ENCODE data around the gene UCN.

The UCN gene

DNA sequence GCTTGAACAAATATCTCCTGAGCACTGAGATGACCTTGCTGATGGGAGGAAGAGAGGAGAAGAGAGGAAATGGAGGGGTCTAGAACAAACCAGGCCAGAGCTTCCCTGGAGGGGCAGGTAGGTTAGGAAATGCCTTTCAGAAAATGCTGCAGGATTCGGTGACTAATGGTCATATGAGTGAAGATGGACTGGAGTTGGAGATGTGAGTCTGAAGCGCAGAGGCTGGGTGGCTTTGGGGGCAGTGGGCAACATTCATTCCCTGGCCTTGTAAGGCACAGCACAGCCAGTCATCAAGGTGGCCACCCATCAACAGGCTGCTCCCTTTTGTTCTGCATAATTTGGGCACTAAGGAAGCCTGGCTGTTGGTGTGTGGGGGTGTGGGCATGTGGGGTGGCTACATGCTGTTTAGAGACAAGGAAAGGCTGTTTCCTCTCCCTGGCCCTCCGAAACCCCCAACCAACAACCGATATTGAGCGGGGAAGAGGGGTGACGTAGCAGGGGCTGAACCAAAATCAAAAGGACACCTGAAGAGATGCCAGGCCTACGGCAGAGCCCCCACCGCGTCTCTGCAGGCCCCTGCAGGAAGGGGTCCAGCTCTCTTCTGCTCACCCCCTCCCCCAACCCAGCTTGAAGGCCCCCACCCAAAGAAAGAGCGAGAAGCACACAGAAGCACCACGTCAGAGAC is 46.9 kb downstream of the UCN start:
- Histone ChIP-seq H3K4me2 (ENCODE audit: low read length) (no peak overlapping the region), H3K27ac (ENCODE audit: low read depth, low read length, poor library complexity, severe bottlenecking) (no peak overlapping the region), H3K4me3 (ENCODE audit: low read depth, low read length, poor library complexity, severe bottlenecking) (no peak overlapping the region), H2AFZ (ENCODE audit: low read length) (no peak overlapping the region), H3K79me2 (ENCODE audit: insufficient read depth, low read length) (no peaks in the 10 kb centered on the region), H3K9me3 (ENCODE audit: low read length) (no peaks in the 10 kb centered on the region), H3K9me2 (ENCODE audit: low read depth, low read length) (no peaks in the 10 kb centered on the region), H4K20me1 (ENCODE audit: insufficient read depth, low read length) (no peaks in the 10 kb centered on the region), H3K27me3 (ENCODE audit: insufficient read depth, low read length) (peaks cover 30% of the 10 kb centered on the region), H3K36me3 (ENCODE audit: insufficient read depth, low read length) (no peaks in the 10 kb centered on the region), H3F3A (ENCODE audit: insufficient read depth, low read length) (no peaks in the 10 kb centered on the region), H3K4me1 (ENCODE audit: insufficient read depth, low read length, severe bottlenecking) (peaks cover 20% of the 10 kb centered on the region), H3K9ac (ENCODE audit: low read length) (no peak overlapping the region)
- TF ChIP-seq EZH2 (IDR thresholded peaks at IDR 0.05; ENCODE audit: borderline replicate concordance, low read length), result no peak
- TF ChIP-seq, protein P1, sequence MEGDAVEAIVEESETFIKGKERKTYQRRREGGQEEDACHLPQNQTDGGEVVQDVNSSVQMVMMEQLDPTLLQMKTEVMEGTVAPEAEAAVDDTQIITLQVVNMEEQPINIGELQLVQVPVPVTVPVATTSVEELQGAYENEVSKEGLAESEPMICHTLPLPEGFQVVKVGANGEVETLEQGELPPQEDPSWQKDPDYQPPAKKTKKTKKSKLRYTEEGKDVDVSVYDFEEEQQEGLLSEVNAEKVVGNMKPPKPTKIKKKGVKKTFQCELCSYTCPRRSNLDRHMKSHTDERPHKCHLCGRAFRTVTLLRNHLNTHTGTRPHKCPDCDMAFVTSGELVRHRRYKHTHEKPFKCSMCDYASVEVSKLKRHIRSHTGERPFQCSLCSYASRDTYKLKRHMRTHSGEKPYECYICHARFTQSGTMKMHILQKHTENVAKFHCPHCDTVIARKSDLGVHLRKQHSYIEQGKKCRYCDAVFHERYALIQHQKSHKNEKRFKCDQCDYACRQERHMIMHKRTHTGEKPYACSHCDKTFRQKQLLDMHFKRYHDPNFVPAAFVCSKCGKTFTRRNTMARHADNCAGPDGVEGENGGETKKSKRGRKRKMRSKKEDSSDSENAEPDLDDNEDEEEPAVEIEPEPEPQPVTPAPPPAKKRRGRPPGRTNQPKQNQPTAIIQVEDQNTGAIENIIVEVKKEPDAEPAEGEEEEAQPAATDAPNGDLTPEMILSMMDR (IDR thresholded peaks at IDR 0.05; ENCODE audit: low read length), result no peak

DNA sequence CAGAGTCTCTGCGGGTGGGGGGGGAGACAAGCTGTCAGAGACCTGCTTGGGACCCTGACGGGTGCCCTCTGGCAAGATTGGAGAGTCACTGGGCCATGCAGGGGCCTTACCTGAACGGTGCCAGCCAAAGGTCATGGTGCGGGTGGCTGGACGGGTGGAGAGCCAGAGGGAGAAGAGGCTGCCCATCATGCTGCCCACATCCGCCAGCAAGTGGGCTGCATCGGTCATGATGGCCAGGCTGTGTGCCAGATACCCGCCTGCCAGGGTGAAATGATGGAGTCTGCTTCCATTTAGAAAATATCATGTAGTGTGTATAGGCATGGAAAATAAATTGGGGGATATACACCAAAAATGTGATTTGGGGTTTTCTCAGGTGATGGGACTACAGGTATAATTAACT is 50.2 kb downstream of the UCN start:
- H3K4me3 ChIP-seq (ENCODE audit: low read depth, low read length, poor library complexity, severe bottlenecking), result no peak overlapping the region
- H3K4me2 ChIP-seq (ENCODE audit: low read length), result no peak overlapping the region
- H3K36me3 ChIP-seq (ENCODE audit: insufficient read depth, low read length), result no peaks in the 10 kb centered on the region
- H3K9ac ChIP-seq (ENCODE audit: low read length), result no peak overlapping the region
- H3F3A ChIP-seq (ENCODE audit: insufficient read depth, low read length), result no peaks in the 10 kb centered on the region
- no peaks in the 10 kb centered on the region for H3K9me2 ChIP-seq (ENCODE audit: low read depth, low read length)
- H3K4me1 ChIP-seq (ENCODE audit: insufficient read depth, low read length, severe bottlenecking), result peaks cover 3% of the 10 kb centered on the region
- no peaks in the 10 kb centered on the region for H4K20me1 ChIP-seq (ENCODE audit: insufficient read depth, low read length)
- TF ChIP-seq, protein P1 (IDR thresholded peaks at IDR 0.05; ENCODE audit: low read length), result no peak
- no peak overlapping the region for H2AFZ ChIP-seq (ENCODE audit: low read length)
- no peaks in the 10 kb centered on the region for H3K9me3 ChIP-seq (ENCODE audit: low read length)
- peaks cover 22% of the 10 kb centered on the region for H3K27me3 ChIP-seq (ENCODE audit: insufficient read depth, low read length)
- no peak overlapping the region for H3K27ac ChIP-seq (ENCODE audit: low read depth, low read length, poor library complexity, severe bottlenecking)
- H3K79me2 ChIP-seq (ENCODE audit: insufficient read depth, low read length), result no peaks in the 10 kb centered on the region
